ENCODE data around the gene ATP1A4. TPM values are rescaled to one million over a fixed set of nuclear protein-coding genes. Genes with fewer than 3 reads are reported as not detected.
A peak's percentile ranks its signal among the peaks of the same experiment; 100 is the strongest.

The ATP1A4 gene
- total and polyA plus RNA-seq, 4 donors = 0.06 to 0.09 (median 0.08) TPM; not detected in 1

DNA sequence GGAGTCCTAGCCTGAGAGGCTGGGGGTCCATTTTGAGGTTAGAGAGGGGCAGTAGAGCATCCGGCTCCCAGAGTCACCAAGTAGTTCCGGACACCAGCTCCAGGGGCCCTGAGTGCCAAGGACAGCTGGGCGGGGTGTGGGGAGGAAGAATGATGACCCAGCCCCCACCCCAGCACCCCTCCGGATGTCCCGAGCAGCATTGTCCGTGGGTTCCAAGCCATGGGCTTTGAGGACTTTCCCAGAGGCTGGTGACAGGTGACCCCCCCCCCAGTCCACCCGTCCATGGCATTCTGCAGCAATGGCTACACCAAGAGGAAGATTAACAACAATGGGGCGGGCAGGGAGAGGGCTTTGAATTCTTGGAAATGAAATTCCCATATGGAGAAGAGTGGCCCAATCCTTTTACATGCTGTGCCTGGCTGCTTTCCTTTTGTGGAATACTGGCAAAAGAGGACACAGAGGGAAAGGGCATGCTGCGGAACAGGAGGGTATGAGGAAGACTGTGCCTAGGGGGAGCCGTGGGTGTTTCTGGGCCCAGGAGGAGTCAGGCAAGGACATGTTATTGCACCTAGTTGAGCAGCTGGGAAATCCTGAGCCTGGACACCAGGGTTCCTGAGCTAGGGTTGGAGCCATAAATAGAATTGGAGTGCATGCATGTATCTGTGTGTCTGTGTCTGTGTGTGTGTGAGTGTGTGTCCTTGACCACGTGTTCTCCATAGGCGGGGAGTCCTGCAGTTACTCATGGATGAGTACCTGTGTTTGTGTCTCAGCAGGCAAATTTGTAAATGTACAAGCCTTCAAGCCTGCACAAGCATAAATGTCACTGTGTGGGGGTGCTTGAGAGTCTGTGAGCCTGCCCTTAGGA, 34.9 kb upstream of the ATP1A4 start:
- peak in 1 of 3 donors; percentile 70 for DNase-seq
- Histone ChIP-seq H3K9ac (ENCODE audit: insufficient read depth in 1 of 2, low read length in 2 of 2) (peak overlapping the region in 1 of 2 donors; percentile 47), H3K36me3 (ENCODE audit: control insufficient read depth in 4 of 4, insufficient read depth in 4 of 4, low read length in 4 of 4) (no peaks in the 10 kb centered on the region), H3K27ac (ENCODE audit: low read depth in 1 of 2, low read length in 1 of 2) (peak overlapping the region in 1 of 2 donors; percentile 38), H3K9me3 (ENCODE audit: control insufficient read depth in 4 of 4, insufficient read depth in 3 of 4, low read length in 3 of 4) (no peaks in the 10 kb centered on the region), H3K4me3 (no peak overlapping the region), H3K27me3 (ENCODE audit: control insufficient read depth in 3 of 3, insufficient read depth in 3 of 3, low read length in 2 of 3) (peaks cover 0 to 2% (median 0%) of the 10 kb centered on the region in 3 donors), H3K4me1 (ENCODE audit: control insufficient read depth in 5 of 5, insufficient read depth in 5 of 5, low read length in 5 of 5) (peaks cover 0 to 43% (median 12%) of the 10 kb centered on the region in 5 donors)
- TF ChIP-seq, protein P1, sequence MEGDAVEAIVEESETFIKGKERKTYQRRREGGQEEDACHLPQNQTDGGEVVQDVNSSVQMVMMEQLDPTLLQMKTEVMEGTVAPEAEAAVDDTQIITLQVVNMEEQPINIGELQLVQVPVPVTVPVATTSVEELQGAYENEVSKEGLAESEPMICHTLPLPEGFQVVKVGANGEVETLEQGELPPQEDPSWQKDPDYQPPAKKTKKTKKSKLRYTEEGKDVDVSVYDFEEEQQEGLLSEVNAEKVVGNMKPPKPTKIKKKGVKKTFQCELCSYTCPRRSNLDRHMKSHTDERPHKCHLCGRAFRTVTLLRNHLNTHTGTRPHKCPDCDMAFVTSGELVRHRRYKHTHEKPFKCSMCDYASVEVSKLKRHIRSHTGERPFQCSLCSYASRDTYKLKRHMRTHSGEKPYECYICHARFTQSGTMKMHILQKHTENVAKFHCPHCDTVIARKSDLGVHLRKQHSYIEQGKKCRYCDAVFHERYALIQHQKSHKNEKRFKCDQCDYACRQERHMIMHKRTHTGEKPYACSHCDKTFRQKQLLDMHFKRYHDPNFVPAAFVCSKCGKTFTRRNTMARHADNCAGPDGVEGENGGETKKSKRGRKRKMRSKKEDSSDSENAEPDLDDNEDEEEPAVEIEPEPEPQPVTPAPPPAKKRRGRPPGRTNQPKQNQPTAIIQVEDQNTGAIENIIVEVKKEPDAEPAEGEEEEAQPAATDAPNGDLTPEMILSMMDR (IDR thresholded peaks at IDR 0.05; ENCODE audit: control extremely low read depth, extremely low read depth) = no peak
- WGBS, 2 donors = 60 to 63% methylated on average over 12 of the region's 12 CpGs
- ATAC-seq (ENCODE audit: insufficient read depth, low FRiP score) = no peak

DNA sequence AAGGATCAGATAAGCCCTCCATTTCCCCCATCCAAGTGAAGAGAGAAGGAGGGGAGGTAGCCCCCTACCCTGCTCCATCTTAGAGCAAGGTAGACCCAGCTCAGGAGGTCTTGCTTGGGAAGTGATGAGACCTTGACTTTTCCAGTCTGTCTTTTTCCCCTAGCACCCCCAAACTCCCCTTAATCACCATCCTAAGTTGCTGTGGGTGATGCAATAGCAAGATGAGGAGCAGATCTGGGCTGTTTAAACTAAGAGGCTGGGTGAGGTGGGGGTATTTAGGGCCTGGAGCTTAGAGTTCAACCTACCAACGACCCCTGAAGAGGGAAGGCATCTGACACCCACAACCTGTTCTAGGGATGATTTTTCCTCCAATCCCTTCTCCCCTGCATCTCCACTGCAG, 34.1 kb upstream of the ATP1A4 start:
- H3K9ac ChIP-seq (ENCODE audit: insufficient read depth in 1 of 2, low read length in 2 of 2) = no peak overlapping the region
- no peak overlapping the region for H3K4me3 ChIP-seq
- 25 to 27% methylated on average over 1 of the region's 1 CpG for WGBS, 2 donors

DNA sequence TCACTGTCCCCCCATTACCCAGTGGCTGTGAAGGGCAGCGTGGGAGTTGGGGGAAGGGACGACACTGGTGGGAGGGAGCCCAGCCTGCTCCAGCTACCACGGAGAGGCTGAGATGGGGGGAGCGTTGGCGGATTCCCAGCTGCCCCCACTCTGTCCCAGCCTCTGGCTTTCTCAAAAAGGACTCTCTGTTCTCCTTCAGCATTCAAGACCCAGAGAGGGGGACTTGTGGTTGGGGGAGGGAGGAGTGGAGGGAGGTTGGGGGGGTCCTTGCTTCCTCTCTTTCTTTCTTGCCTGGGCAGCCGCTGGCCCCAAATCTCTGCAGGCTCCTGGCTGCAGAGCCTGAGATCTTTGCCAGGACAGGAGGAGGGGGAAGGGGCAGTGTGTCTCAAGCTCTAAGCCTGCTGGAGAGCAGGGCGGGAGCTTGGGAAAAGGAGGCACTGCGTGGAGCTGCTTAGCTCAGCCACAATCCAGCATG, 33.7 kb upstream of the ATP1A4 start:
- H3K27ac ChIP-seq (ENCODE audit: low read depth in 1 of 2, low read length in 1 of 2) = peak overlapping the region in 1 of 2 donors; percentile 38
- no peak overlapping the region for H3K9ac ChIP-seq (ENCODE audit: insufficient read depth in 1 of 2, low read length in 2 of 2)
- 34 to 62% methylated on average over 8 of the region's 8 CpGs for WGBS, 2 donors
- peaks cover 0 to 2% (median 0%) of the 10 kb centered on the region in 3 donors for H3K27me3 ChIP-seq (ENCODE audit: control insufficient read depth in 3 of 3, insufficient read depth in 3 of 3, low read length in 2 of 3)
- no peak for ATAC-seq (ENCODE audit: insufficient read depth, low FRiP score)
- TF ChIP-seq, protein P1 (IDR thresholded peaks at IDR 0.05; ENCODE audit: control extremely low read depth, extremely low read depth) = no peak
- DNase-seq = peak; percentile 86 to 96 (median 92)
- no peak overlapping the region for H3K4me3 ChIP-seq
- H3K9me3 ChIP-seq (ENCODE audit: control insufficient read depth in 4 of 4, insufficient read depth in 3 of 4, low read length in 3 of 4) = no peaks in the 10 kb centered on the region
- no peaks in the 10 kb centered on the region for H3K36me3 ChIP-seq (ENCODE audit: control insufficient read depth in 4 of 4, insufficient read depth in 4 of 4, low read length in 4 of 4)
- peaks cover 0 to 43% (median 12%) of the 10 kb centered on the region in 5 donors for H3K4me1 ChIP-seq (ENCODE audit: control insufficient read depth in 5 of 5, insufficient read depth in 5 of 5, low read length in 5 of 5)

More for the DNA sequence above, 34.1 kb upstream of the ATP1A4 start:
- Histone ChIP-seq H3K27me3 (ENCODE audit: control insufficient read depth in 3 of 3, insufficient read depth in 3 of 3, low read length in 2 of 3) (peaks cover 0 to 2% (median 0%) of the 10 kb centered on the region in 3 donors), H3K4me1 (ENCODE audit: control insufficient read depth in 5 of 5, insufficient read depth in 5 of 5, low read length in 5 of 5) (peaks cover 0 to 43% (median 12%) of the 10 kb centered on the region in 5 donors), H3K36me3 (ENCODE audit: control insufficient read depth in 4 of 4, insufficient read depth in 4 of 4, low read length in 4 of 4) (no peaks in the 10 kb centered on the region), H3K27ac (ENCODE audit: low read depth in 1 of 2, low read length in 1 of 2) (peak overlapping the region in 1 of 2 donors; percentile 38), H3K9me3 (ENCODE audit: control insufficient read depth in 4 of 4, insufficient read depth in 3 of 4, low read length in 3 of 4) (no peaks in the 10 kb centered on the region)
- ATAC-seq (ENCODE audit: insufficient read depth, low FRiP score) (no peak), DNase-seq (peak in 1 of 3 donors; percentile 35)
- TF ChIP-seq, protein P1 (IDR thresholded peaks at IDR 0.05; ENCODE audit: control extremely low read depth, extremely low read depth) = no peak

Measured in lung (tissue), 12 donors.